ENCODE results near the gene COQ8A.

COQ8A gene

GRCh38 chr1:227033880-227034279, 93.8 kb downstream of the COQ8A start:
- DNase-seq = no peak

DNA sequence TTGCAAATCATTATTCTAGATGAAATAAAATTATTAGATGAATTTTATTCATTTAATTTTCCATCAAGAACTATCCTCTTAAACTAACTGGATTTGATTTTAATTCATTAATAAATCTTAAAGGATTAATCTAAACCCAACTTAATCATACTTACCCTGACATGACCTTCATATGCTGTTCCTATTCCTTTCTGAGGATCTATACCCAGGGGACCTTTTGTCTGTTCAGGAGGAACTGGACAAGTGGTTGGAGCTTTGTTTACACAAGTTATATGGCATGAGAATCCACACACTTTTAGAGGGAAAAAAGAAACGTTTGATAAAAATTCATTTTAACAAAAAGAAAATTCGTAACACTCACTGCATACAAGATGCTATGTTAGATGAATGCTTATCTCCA, 95.2 kb downstream of the COQ8A start:
- DNase-seq = no peak

DNA sequence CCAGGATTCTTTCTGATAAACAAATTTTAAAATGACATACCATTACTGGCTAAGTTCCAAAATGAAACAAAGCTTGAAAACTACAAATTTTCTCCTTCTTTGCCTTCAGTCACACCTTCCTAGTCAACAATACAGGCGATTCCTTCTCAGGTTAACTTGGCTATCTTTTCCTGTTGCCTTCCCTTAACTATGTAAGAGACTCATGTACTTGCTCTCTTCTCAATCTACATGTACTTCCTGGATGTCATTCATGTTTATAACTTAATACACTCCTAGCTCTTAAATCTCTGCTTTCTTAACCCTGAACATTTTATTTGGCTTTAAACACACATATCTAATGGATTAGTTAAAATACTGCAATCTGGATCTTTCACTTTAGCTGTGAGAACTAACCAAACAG, 97.0 kb downstream of the COQ8A start:
- DNase-seq = no peak
